ENCODE results near the gene TSSC4.

- no peak for TF ChIP-seq BHLHE40 (IDR thresholded peaks at IDR 0.05; ENCODE audit: borderline replicate concordance)
- no peak for TF ChIP-seq FOXM1 (IDR thresholded peaks at IDR 0.05; ENCODE audit: borderline replicate concordance)
These were observed 4.2 kb downstream of the TSSC4 start for GRCh38 chr11:2404735-2405196.

Data from HEK293T (cell line).